HL-60 (cell line): ENCODE measurements around the gene DCTD.

ENCODE experiments used
- DNase-seq, 2 experiments: peaks; one replicate each; pipeline ENCODE4 v3.0.0-alpha.2; 2010 to 2020; ENCODE audit warnings: low read depth in 1 of 2, low spot score in 1 of 2
- H3K27ac ChIP-seq: fragments of 250-450 bp; sonication (Bioruptor Pico); replicated peaks from 2 replicates; pipeline ENCODE4 v1.5.1; 2020; ENCODE audit warnings: mild to moderate bottlenecking, moderate library complexity
- H3K27me3 ChIP-seq: fragments of 250-450 bp; sonication (Bioruptor Pico); 2 replicates; pipeline ENCODE4 v1.5.1; 2021; ENCODE audit warnings: mild to moderate bottlenecking, moderate library complexity; ENCODE audit not compliant: insufficient read depth, poor library complexity, severe bottlenecking
- H3K4me3 ChIP-seq: replicated peaks from 2 replicates; pipeline ENCODE4 v1.5.1; 2011; ENCODE audit warnings: mild to moderate bottlenecking, control low read depth, low read length; ENCODE audit not compliant: insufficient read depth
- CTCF ChIP-seq: IDR thresholded peaks from one replicate; pipeline ENCODE4 v1.5.1; 2011; ENCODE audit warnings: low read length, control low read depth, inconsistent platforms; ENCODE audit not compliant: insufficient read depth
- GABPA ChIP-seq: IDR thresholded peaks from 2 replicates; pipeline ENCODE4 v1.6.1; 2012; ENCODE audit warnings: low read depth
- POLR2AphosphoS5 ChIP-seq: IDR thresholded peaks from 2 replicates; pipeline ENCODE4 v1.6.1; 2012; ENCODE audit warnings: low read depth
- REST ChIP-seq: IDR thresholded peaks from 2 replicates; pipeline ENCODE4 v1.6.1; 2012; ENCODE audit warnings: low read depth; ENCODE audit not compliant: insufficient replicate concordance
- SPI1 ChIP-seq: IDR thresholded peaks from 2 replicates; pipeline ENCODE4 v1.6.1; 2012; ENCODE audit warnings: low read depth, mild to moderate bottlenecking, borderline replicate concordance

DCTD gene

GRCh38 chr4:182894681-182895275 lies 22.4 kb downstream of the DCTD start:
- no peaks in the 10 kb centered on the region for H3K27me3 ChIP-seq
- H3K27ac ChIP-seq, result no peak overlapping the region

GRCh38 chr4:182893474-182894080 lies 23.6 kb downstream of the DCTD start:
- Histone ChIP-seq H3K27me3 (no peaks in the 10 kb centered on the region), H3K4me3 (no peak overlapping the region), H3K27ac (no peak overlapping the region)
- no peak for DNase-seq
- TF ChIP-seq REST (no peak), POLR2AphosphoS5 (no peak), GABPA (no peak), SPI1 (no peak), CTCF (no peak)

More at GRCh38 chr4:182894681-182895275, 22.4 kb downstream of the DCTD start:
- no peak overlapping the region for H3K4me3 ChIP-seq
- TF ChIP-seq POLR2AphosphoS5, result no peak
- TF ChIP-seq REST, result no peak
- no peak for TF ChIP-seq SPI1
- no peak for TF ChIP-seq GABPA
- no peak for TF ChIP-seq CTCF
- no peak for DNase-seq

GRCh38 chr4:182893047-182893446 lies 24.1 kb downstream of the DCTD start:
- TF ChIP-seq CTCF (no peak), REST (no peak), GABPA (no peak), SPI1 (no peak), POLR2AphosphoS5 (no peak)
- no peak overlapping the region for H3K27ac ChIP-seq
- no peak for DNase-seq
- no peak overlapping the region for H3K4me3 ChIP-seq
- H3K27me3 ChIP-seq, result no peaks in the 10 kb centered on the region
